Gastroesophageal sphincter (tissue), 4 donors: ENCODE measurements around the gene NFATC2. TPM values are rescaled to one million over a fixed set of nuclear protein-coding genes. Genes with fewer than 3 reads are reported as not detected.

ENCODE experiments used
- ATAC-seq: fragments of 150-250 bp; one replicate; pipeline ENCODE4 v1.9.1; 2016; ENCODE audit warnings: mild to moderate bottlenecking, moderate library complexity
- H3K27ac ChIP-seq, 4 donors: fragments of 200-600 bp; sonication (generic) in 3 of 4; 1 replicate in 3 of 4; 2 replicates in 1 of 4; pipeline ENCODE4 v1.5.1; 2016 to 2019
- H3K27me3 ChIP-seq: fragments of 200-600 bp; sonication (generic); one replicate; pipeline ENCODE4 v1.5.1; 2019
- H3K36me3 ChIP-seq, 2 donors: fragments of 200-600 bp; sonication (generic); one replicate each; pipeline ENCODE4 v1.5.1; 2019; ENCODE audit warnings: control low read depth in 1 of 2
- H3K4me1 ChIP-seq, 3 donors: fragments of 200-600 bp; sonication (generic); 1 replicate in 2 of 3; 2 replicates in 1 of 3; pipeline ENCODE4 v1.5.1; 2016 to 2019; ENCODE audit warnings: control low read depth in 2 of 3
- H3K4me3 ChIP-seq, 2 donors: fragments of 200-600 bp; sonication (generic); one replicate each; pipeline ENCODE4 v1.5.1; 2019; ENCODE audit warnings: mild to moderate bottlenecking in 1 of 2, moderate library complexity in 1 of 2
- H3K9me3 ChIP-seq, 3 donors: fragments of 200-600 bp; sonication (generic); one replicate each; pipeline ENCODE4 v1.5.1; 2017 to 2019; ENCODE audit warnings: control low read depth in 2 of 3
- EP300 ChIP-seq: sonication (generic); formaldehyde crosslinking; IDR thresholded peaks from one replicate; pipeline ENCODE4 v1.6.1; 2017; ENCODE audit warnings: antibody characterized with exemption, mild to moderate bottlenecking
- POLR2A ChIP-seq, 2 donors: fragments of 450-650 bp; IDR thresholded peaks; one replicate each; pipeline ENCODE4 v1.6.1; 2017; ENCODE audit warnings: antibody characterized with exemption in 2 of 2, mild to moderate bottlenecking in 2 of 2, moderate library complexity in 1 of 2
- POLR2AphosphoS5 ChIP-seq: sonication (generic); formaldehyde crosslinking; IDR thresholded peaks from one replicate; pipeline ENCODE4 v1.6.1; 2017; ENCODE audit warnings: antibody characterized with exemption
- WGBS, 2 donors: methylation state at CpG; one replicate each; pipeline ENCODE4 v1.1.5; 2018; ENCODE audit warnings: low coverage in 1 of 2; 5-methylcytosine and 5-hydroxymethylcytosine counted together
- total RNA-seq, 4 donors: library from RNA; depleted of rRNA; stranded (reverse); fragments of >200 nt; gene quantifications; one replicate each; pipeline ENCODE4 v1.1.0, GENCODE V29; 2016
- TF ChIP-seq, protein P1 (sequence below), 4 experiments: fragments of 200-600 bp in 2 of 4; fragments of 450-650 bp in 2 of 4; sonication (generic) in 1 of 4; IDR thresholded peaks; one replicate each; pipeline ENCODE4 v1.5.1; 2017 to 2019; ENCODE audit warnings: antibody characterized with exemption in 4 of 4, mild to moderate bottlenecking in 2 of 4, moderate library complexity in 2 of 4

The NFATC2 gene
- total RNA-seq, 4 donors from 2014 or later: 4.4 to 20.2 (median 9.0) TPM

DNA sequence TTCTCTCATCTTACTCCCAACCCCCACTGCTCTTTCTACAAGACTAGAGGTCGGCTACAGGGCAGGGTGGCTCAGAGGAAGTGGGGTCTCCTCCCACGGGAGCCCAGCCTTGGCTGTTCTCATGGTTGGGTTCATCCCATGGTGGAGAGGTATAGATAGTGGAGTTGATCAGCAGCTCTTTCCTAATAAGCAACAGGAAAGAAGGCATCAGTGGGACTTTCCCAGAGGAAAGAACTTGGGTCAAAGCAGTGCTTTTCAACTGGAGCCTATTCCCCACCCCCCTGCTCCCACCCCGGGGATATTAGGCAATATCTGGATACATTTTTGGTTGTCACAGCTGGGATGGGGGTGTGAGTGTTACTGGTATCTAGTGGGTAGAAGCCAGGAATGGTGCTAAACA lies 200.9 kb downstream of the NFATC2 start:
- ATAC-seq: no peak
- Histone ChIP-seq H3K4me1 (peaks cover 0 to 14% (median 0%) of the 10 kb centered on the region in 3 donors), H3K9me3 (no peaks in the 10 kb centered on the region), H3K27me3 (no peaks in the 10 kb centered on the region), H3K4me3 (no peak overlapping the region), H3K27ac (no peak overlapping the region), H3K36me3 (no peaks in the 10 kb centered on the region)
- TF ChIP-seq, protein P1, sequence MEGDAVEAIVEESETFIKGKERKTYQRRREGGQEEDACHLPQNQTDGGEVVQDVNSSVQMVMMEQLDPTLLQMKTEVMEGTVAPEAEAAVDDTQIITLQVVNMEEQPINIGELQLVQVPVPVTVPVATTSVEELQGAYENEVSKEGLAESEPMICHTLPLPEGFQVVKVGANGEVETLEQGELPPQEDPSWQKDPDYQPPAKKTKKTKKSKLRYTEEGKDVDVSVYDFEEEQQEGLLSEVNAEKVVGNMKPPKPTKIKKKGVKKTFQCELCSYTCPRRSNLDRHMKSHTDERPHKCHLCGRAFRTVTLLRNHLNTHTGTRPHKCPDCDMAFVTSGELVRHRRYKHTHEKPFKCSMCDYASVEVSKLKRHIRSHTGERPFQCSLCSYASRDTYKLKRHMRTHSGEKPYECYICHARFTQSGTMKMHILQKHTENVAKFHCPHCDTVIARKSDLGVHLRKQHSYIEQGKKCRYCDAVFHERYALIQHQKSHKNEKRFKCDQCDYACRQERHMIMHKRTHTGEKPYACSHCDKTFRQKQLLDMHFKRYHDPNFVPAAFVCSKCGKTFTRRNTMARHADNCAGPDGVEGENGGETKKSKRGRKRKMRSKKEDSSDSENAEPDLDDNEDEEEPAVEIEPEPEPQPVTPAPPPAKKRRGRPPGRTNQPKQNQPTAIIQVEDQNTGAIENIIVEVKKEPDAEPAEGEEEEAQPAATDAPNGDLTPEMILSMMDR (IDR thresholded peaks at IDR 0.05): no peak
- no peak for TF ChIP-seq POLR2AphosphoS5
- TF ChIP-seq POLR2A (IDR thresholded peaks at IDR 0.05): no peak
- TF ChIP-seq EP300: no peak
- WGBS, 2 donors: 40% methylated on average over 1 of the region's 3 CpGs

DNA sequence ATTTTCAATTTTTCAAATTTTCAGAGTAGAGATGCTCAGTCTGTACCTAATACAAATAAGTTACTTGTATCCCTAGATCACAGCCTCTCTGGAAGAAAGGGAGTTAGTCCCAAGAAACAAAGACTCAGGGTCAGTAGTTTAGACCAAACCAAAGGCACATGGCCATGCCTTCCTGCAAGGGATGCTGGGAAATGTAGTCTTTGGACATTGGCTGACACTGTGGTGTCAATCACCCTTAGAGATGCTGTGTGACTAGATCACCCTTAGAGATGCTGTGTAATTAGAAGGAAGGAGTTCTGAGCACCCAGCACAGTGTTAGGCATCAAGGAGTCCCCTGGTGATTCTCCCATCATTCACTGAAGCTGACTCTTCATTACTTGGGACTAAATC lies 202.1 kb downstream of the NFATC2 start:
- no peak for TF ChIP-seq POLR2AphosphoS5
- TF ChIP-seq, protein P1 (IDR thresholded peaks at IDR 0.05): no peak
- TF ChIP-seq POLR2A (IDR thresholded peaks at IDR 0.05): no peak

GRCh38 chr20:51339721-51340450 lies 202.6 kb downstream of the NFATC2 start:
- ATAC-seq: no peak
- WGBS, 2 donors: 10 to 45% methylated on average over 2 of the region's 2 CpGs
- H3K4me1 ChIP-seq: no peaks in the 10 kb centered on the region
- H3K27me3 ChIP-seq: peaks cover 2% of the 10 kb centered on the region
- H3K4me3 ChIP-seq: no peak overlapping the region
- H3K9me3 ChIP-seq: no peaks in the 10 kb centered on the region
- TF ChIP-seq, protein P1 (IDR thresholded peaks at IDR 0.05): no peak
- TF ChIP-seq POLR2AphosphoS5 (no peak), POLR2A (IDR thresholded peaks at IDR 0.05) (no peak), EP300 (no peak)
- no peaks in the 10 kb centered on the region for H3K36me3 ChIP-seq
- no peak overlapping the region for H3K27ac ChIP-seq

More for the DNA sequence above, 202.1 kb downstream of the NFATC2 start:
- Histone ChIP-seq H3K27ac (no peak overlapping the region), H3K36me3 (no peaks in the 10 kb centered on the region), H3K4me1 (peaks cover 0 to 3% (median 0%) of the 10 kb centered on the region in 3 donors), H3K9me3 (no peaks in the 10 kb centered on the region), H3K4me3 (no peak overlapping the region), H3K27me3 (no peaks in the 10 kb centered on the region)
- ATAC-seq: no peak

GRCh38 chr20:51338692-51339440 lies 203.7 kb downstream of the NFATC2 start:
- no peak for ATAC-seq
- WGBS, 2 donors: 76% methylated on average over 5 of the region's 5 CpGs; no CpG with 5 or more reads in 1 of the 2 donors
- Histone ChIP-seq H3K9me3 (no peaks in the 10 kb centered on the region), H3K4me1 (no peaks in the 10 kb centered on the region), H3K36me3 (no peaks in the 10 kb centered on the region), H3K27ac (no peak overlapping the region), H3K27me3 (peaks cover 6% of the 10 kb centered on the region), H3K4me3 (no peak overlapping the region)
- TF ChIP-seq, protein P1 (IDR thresholded peaks at IDR 0.05): no peak
- TF ChIP-seq POLR2A (IDR thresholded peaks at IDR 0.05) (no peak), EP300 (no peak), POLR2AphosphoS5 (no peak)
